H1 (cell line): ENCODE measurements around the gene PRR19. TPM values are rescaled to one million over a fixed set of nuclear protein-coding genes. Genes with fewer than 3 reads are reported as not detected.
A peak's percentile ranks its signal among the peaks of the same experiment; 100 is the strongest.

Source experiments
- CTCF ChIA-PET: fragments of 300-600 bp; sonication (Branson Sonifier 250); formaldehyde crosslinking; loops from one replicate; lab custom pipeline; 2021; ENCODE audit not compliant: partially characterized antibody; lab: Charles Lee
- POLR2A ChIA-PET: fragments of 300-600 bp; sonication (Branson Sonifier 250); formaldehyde crosslinking; loops from one replicate; lab custom pipeline; 2021; ENCODE audit warnings: inconsistent platforms; ENCODE audit not compliant: partially characterized antibody; lab: Charles Lee
- DNase-seq, 2 experiments: peaks; one replicate each; pipeline versions ENCODE4 v3.0.0 to v3.0.0-alpha.2; 2010 to 2022; ENCODE audit warnings: low spot score in 2 of 2, low read depth in 1 of 2, mixed read lengths in 1 of 2
- FAIRE-seq: peaks from 2 replicates; lab custom pipeline; 2011; peaks lifted over from hg19 to GRCh38; lab: Jason Lieb, UNC
- H2AFZ ChIP-seq: 2 replicates; pipeline ENCODE4 v1.8.1; 2012; ENCODE audit warnings: low read length, inconsistent platforms
- H2AK5ac ChIP-seq: 2 replicates; pipeline ENCODE4 v1.6.1; 2013; ENCODE audit warnings: low read depth, low read length
- H2BK120ac ChIP-seq: replicated peaks from 2 replicates; pipeline ENCODE3; 2013; ENCODE audit warnings: low read depth, low read length, inconsistent platforms
- H2BK12ac ChIP-seq: 2 replicates; pipeline ENCODE4 v1.6.1; 2013; ENCODE audit warnings: low read depth, low read length
- H2BK15ac ChIP-seq: 2 replicates; pipeline ENCODE4 v1.6.1; 2013; ENCODE audit warnings: low read length
- H2BK20ac ChIP-seq: 2 replicates; pipeline ENCODE4 v1.6.1; 2013; ENCODE audit warnings: low read length
- H2BK5ac ChIP-seq: 2 replicates; pipeline ENCODE4 v1.6.1; 2013; ENCODE audit warnings: low read depth, low read length
- H3K14ac ChIP-seq: 2 replicates; pipeline ENCODE4 v1.6.1; 2013; ENCODE audit warnings: inconsistent platforms; ENCODE audit not compliant: insufficient read length
- H3K18ac ChIP-seq: 2 replicates; pipeline ENCODE4 v1.6.1; 2013; ENCODE audit warnings: low read length; ENCODE audit errors: extremely low read depth
- H3K23ac ChIP-seq: 2 replicates; pipeline ENCODE4 v1.6.1; 2013; ENCODE audit warnings: inconsistent platforms; ENCODE audit not compliant: insufficient read length
- H3K23me2 ChIP-seq: 2 replicates; pipeline ENCODE4 v1.6.1; 2013; ENCODE audit warnings: low read depth, low read length
- H3K27ac ChIP-seq: 2 replicates; pipeline ENCODE4 v1.6.1; 2011; ENCODE audit warnings: low read depth, low read length, inconsistent platforms
- H3K27me3 ChIP-seq, 4 experiments: replicated peaks in 1 of 4; 1 replicate in 1 of 4; 2 replicates in 3 of 4; pipeline versions ENCODE4 v1.6.1 to v1.8.1; 2011 to 2013; ENCODE audit warnings: low read length in 3 of 4, mild to moderate bottlenecking in 3 of 4, inconsistent platforms in 2 of 4, mixed read lengths in 2 of 4, moderate library complexity in 1 of 4; ENCODE audit not compliant: control insufficient read depth in 3 of 4, insufficient read depth in 3 of 4; ENCODE audit errors: extremely low read depth in 1 of 4
- H3K36me3 ChIP-seq, 4 experiments: 2 replicates each; pipeline versions ENCODE4 v1.6.1 to v1.8.1; 2011 to 2013; ENCODE audit warnings: mild to moderate bottlenecking in 4 of 4, low read length in 3 of 4, moderate library complexity in 2 of 4, control low read depth in 1 of 4, inconsistent platforms in 1 of 4; ENCODE audit not compliant: insufficient read depth in 4 of 4, control insufficient read depth in 2 of 4
- H3K4ac ChIP-seq: replicated peaks from 2 replicates; pipeline ENCODE3; 2013; ENCODE audit warnings: low read length, low read depth, mixed read lengths, inconsistent platforms; ENCODE audit not compliant: insufficient read length
- H3K4me1 ChIP-seq, 4 experiments: replicated peaks in 1 of 4; 1 replicate in 1 of 4; 2 replicates in 3 of 4; pipeline versions ENCODE4 v1.6.1 to v1.8.1; 2011 to 2013; ENCODE audit warnings: low read length in 3 of 4, inconsistent platforms in 2 of 4, mixed read lengths in 1 of 4; ENCODE audit not compliant: insufficient read depth in 4 of 4, control insufficient read depth in 3 of 4
- H3K4me2 ChIP-seq, 2 experiments: 2 replicates each; pipeline versions ENCODE4 v1.6.1 to v1.8.1; 2011 to 2013; ENCODE audit warnings: low read depth in 2 of 2, low read length in 2 of 2, control low read depth in 1 of 2, inconsistent platforms in 1 of 2, mild to moderate bottlenecking in 1 of 2; ENCODE audit not compliant: insufficient read depth in 1 of 2
- H3K4me3 ChIP-seq, 4 experiments: fragments of 200-600, 300-600 bp in 1 of 4; sonication (generic), shearing (Covaris generic), sonication (Bioruptor Twin) in 1 of 4; 2 replicates each; pipeline versions ENCODE4 v1.5.1 to v1.8.1; 2011 to 2016; ENCODE audit warnings: low read length in 4 of 4, low read depth in 3 of 4, control low read depth in 2 of 4, inconsistent platforms in 2 of 4, mild to moderate bottlenecking in 2 of 4, mixed read lengths in 1 of 4, moderate library complexity in 1 of 4; ENCODE audit not compliant: insufficient read depth in 2 of 4; ENCODE audit errors: extremely low read depth in 1 of 4
- H3K56ac ChIP-seq: replicated peaks from 2 replicates; pipeline ENCODE3; 2013; ENCODE audit warnings: low read depth, mild to moderate bottlenecking, mixed read lengths, low read length, inconsistent platforms; ENCODE audit not compliant: insufficient read length
- H3K79me1 ChIP-seq: 2 replicates; pipeline ENCODE4 v1.6.1; 2013; ENCODE audit warnings: low read depth, low read length, control low read depth
- H3K79me2 ChIP-seq, 2 experiments: 2 replicates each; pipeline versions ENCODE4 v1.6.1 to v1.8.1; 2012 to 2013; ENCODE audit warnings: low read length in 2 of 2, mild to moderate bottlenecking in 2 of 2, inconsistent platforms in 1 of 2; ENCODE audit not compliant: insufficient read depth in 2 of 2, control insufficient read depth in 1 of 2
- H3K9ac ChIP-seq, 4 experiments: replicated peaks in 1 of 4; 1 replicate in 1 of 4; 2 replicates in 3 of 4; pipeline versions ENCODE4 v1.6.1 to v1.8.1; 2011 to 2013; ENCODE audit warnings: low read depth in 3 of 4, low read length in 3 of 4, control low read depth in 2 of 4, mild to moderate bottlenecking in 2 of 4, moderate library complexity in 2 of 4, inconsistent platforms in 1 of 4; ENCODE audit errors: extremely low read depth in 1 of 4
- H3K9me3 ChIP-seq, 2 experiments: 2 replicates each; pipeline versions ENCODE4 v1.6.1 to v1.8.1; 2012 to 2013; ENCODE audit warnings: mild to moderate bottlenecking in 2 of 2, moderate library complexity in 2 of 2, control low read depth in 1 of 2, inconsistent platforms in 1 of 2, low read depth in 1 of 2, low read length in 1 of 2, mixed read lengths in 1 of 2; ENCODE audit not compliant: insufficient read depth in 2 of 2
- H4K20me1 ChIP-seq, 2 experiments: replicated peaks in 1 of 2; 2 replicates each; pipeline versions ENCODE3 to v1.8.1; 2011 to 2013; ENCODE audit warnings: inconsistent platforms in 2 of 2, low read length in 2 of 2, mild to moderate bottlenecking in 1 of 2; ENCODE audit not compliant: insufficient read depth in 2 of 2, control insufficient read depth in 1 of 2
- H4K5ac ChIP-seq: 2 replicates; pipeline ENCODE4 v1.6.1; 2013; ENCODE audit warnings: low read length, low read depth, mixed read lengths, inconsistent platforms; ENCODE audit not compliant: insufficient read length
- H4K8ac ChIP-seq: 2 replicates; pipeline ENCODE4 v1.8.0; 2013; ENCODE audit warnings: mild to moderate bottlenecking, moderate library complexity, low read length, inconsistent platforms; ENCODE audit not compliant: insufficient read depth; ENCODE audit errors: extremely low read depth
- H4K91ac ChIP-seq: replicated peaks from 2 replicates; pipeline ENCODE3; 2013; ENCODE audit warnings: low read length, mixed read lengths, inconsistent platforms; ENCODE audit not compliant: insufficient read length
- ASH2L ChIP-seq: fragments of 200-600, 300-600 bp; sonication (generic); IDR thresholded peaks from one replicate; pipeline ENCODE4 v1.7.1; 2017; ENCODE audit warnings: low read length
- E2F6 ChIP-seq: IDR thresholded peaks from 2 replicates; pipeline ENCODE4 v1.6.1; 2012; ENCODE audit warnings: inconsistent platforms
- KDM4A ChIP-seq: IDR thresholded peaks from one replicate; pipeline ENCODE4 v1.7.1; 2012; ENCODE audit warnings: low read depth, mild to moderate bottlenecking, moderate library complexity, low read length, inconsistent platforms; ENCODE audit not compliant: severe bottlenecking
- SAP30 ChIP-seq: fragments of 300-600 bp; sonication (generic); IDR thresholded peaks from 2 replicates; pipeline ENCODE4 v1.7.1; 2012; ENCODE audit warnings: low read length, moderate library complexity, mild to moderate bottlenecking, inconsistent platforms; ENCODE audit not compliant: insufficient read depth, insufficient replicate concordance
- SIN3A ChIP-seq, 2 experiments: IDR thresholded peaks in 1 of 2; conservative IDR thresholded peaks in 1 of 2; 2 replicates each; pipeline ENCODE4 v1.6.1; 2011 to 2012; ENCODE audit warnings: low read length in 2 of 2, improper control_type of control experiment in 1 of 2, low read depth in 1 of 2, mild to moderate bottlenecking in 1 of 2
- SP1 ChIP-seq: IDR thresholded peaks from 2 replicates; pipeline ENCODE4 v1.6.1; 2011; ENCODE audit warnings: low read depth, low read length
- WGBS, 2 experiments: shearing (Covaris generic) in 1 of 2; methylation state at CpG; one replicate each; pipeline versions ENCODE4 v1.1.6 to v1.1.7; 2013 to 2015; ENCODE audit warnings: low lambda C conversion rate in 2 of 2, mixed read lengths in 2 of 2, inconsistent platforms in 1 of 2, low coverage in 1 of 2, missing lambda C conversion rate in 1 of 2; ENCODE audit not compliant: insufficient replicate concordance in 2 of 2, insufficient coverage in 1 of 2, insufficient read length in 1 of 2; ENCODE audit errors: extremely low coverage in 1 of 2, missing lambda C conversion rate in 1 of 2; 5-methylcytosine and 5-hydroxymethylcytosine counted together
- polyA plus RNA-seq, 7 experiments: library from polyadenylated mRNA; depleted of rRNA in 3 of 7; stranded (reverse) in 5 of 7; unstranded in 2 of 7; fragments of >200 nt in 5 of 7; fragments of 200-250 nt in 2 of 7; gene quantifications; 1 replicate in 5 of 7; 2 replicates in 1 of 7; 4 replicates in 1 of 7; pipeline versions ENCODE4 v1.2.1 to v1.2.3, GENCODE V29; 2011 to 2013; ENCODE audit warnings: missing spikeins in 2 of 7, mixed read lengths in 2 of 7
- total RNA-seq: library from RNA; stranded (reverse); fragmentation: NEBNext Ultra II Directional; extraction: Animal tissue kit (Norgen Biotek cat#: 25700); gene quantifications from 2 replicates; pipeline ENCODE4 v1.2.1, GENCODE V29; 2021
- TF ChIP-seq, protein P1 (sequence below): IDR thresholded peaks from 2 replicates; pipeline ENCODE4 v1.6.1; 2011; ENCODE audit warnings: low read depth, mild to moderate bottlenecking, low read length; ENCODE audit not compliant: insufficient read depth

PRR19 gene
- total and polyA plus RNA-seq, 2 of the 8 experiments (the other 6 are each of a cell fraction or from before 2014, with no cell fraction given): 7.2 to 7.5 TPM

GRCh38 chr19:42267644-42268141 lies 34.2 kb upstream of the PRR19 start:
- peaks cover 10% of the 10 kb centered on the region; the same call in 1 of the 2 replicates for H3K23me2 ChIP-seq
- H4K91ac ChIP-seq: no peak overlapping the region
- TF ChIP-seq, protein P1, sequence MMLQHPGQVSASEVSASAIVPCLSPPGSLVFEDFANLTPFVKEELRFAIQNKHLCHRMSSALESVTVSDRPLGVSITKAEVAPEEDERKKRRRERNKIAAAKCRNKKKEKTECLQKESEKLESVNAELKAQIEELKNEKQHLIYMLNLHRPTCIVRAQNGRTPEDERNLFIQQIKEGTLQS: no peak
- no peak for TF ChIP-seq SP1
- TF ChIP-seq SAP30: peak; percentile 54
- peak; percentile 47 for TF ChIP-seq ASH2L
- TF ChIP-seq KDM4A: peak; percentile 68
- no peak for TF ChIP-seq E2F6
- peak; percentile 83 to 87; a peak in 3 of 4 replicates for TF ChIP-seq SIN3A (conservative IDR thresholded peaks at IDR 0.05 in 1 of 2, IDR thresholded peaks at IDR 0.05 in 1 of 2; ENCODE audit: low read depth in 1 of 2, low read length in 2 of 2)
- H2AFZ ChIP-seq: peak overlapping the region; percentile 75; the same call in 1 of the 2 replicates
- H2BK12ac ChIP-seq: peak overlapping the region; percentile 85; the same call in 1 of the 2 replicates
- no peak overlapping the region for H3K56ac ChIP-seq
- H3K14ac ChIP-seq: no peak overlapping the region
- 0 out of 8 replicates have a peak, but pooled peaks cover 0 to 4% (median 0%) of the 10 kb centered on the region in 4 experiments for H3K36me3 ChIP-seq
- H3K23ac ChIP-seq: no peak overlapping the region
- no peaks in the 10 kb centered on the region for H3K27me3 ChIP-seq
- peaks cover 2 to 21% (median 10%) of the 10 kb centered on the region in 4 experiments for H3K4me1 ChIP-seq
- no peaks in the 10 kb centered on the region for H4K20me1 ChIP-seq
- H3K27ac ChIP-seq: peak overlapping the region; percentile 40; the same call in 1 of the 2 replicates
- peak overlapping the region; percentile 86 to 98 for H3K4me2 ChIP-seq
- FAIRE-seq (no peak), DNase-seq (no peak)
- H3K4ac ChIP-seq: no peak overlapping the region
- no peak overlapping the region for H2BK120ac ChIP-seq
- no peak overlapping the region for H2AK5ac ChIP-seq
- no peak overlapping the region for H4K5ac ChIP-seq
- peaks cover 5% of the 10 kb centered on the region for H3K79me1 ChIP-seq
- H3K9ac ChIP-seq: peak overlapping the region; percentile 69 to 100 (median 84)
- ChIA-PET CTCF (interaction anchor here (1.1 to 4.4 kb wide), 5 partner anchors 9 to 23 kb away, joined by 3 to 35 read pairs (median 4); no protein-coding TSS in a partner anchor), POLR2A (interaction anchor here (1.0 to 1.6 kb wide), 5 partner anchors 12 to 52 kb away, joined by 3 to 7 read pairs (median 4); no protein-coding TSS in a partner anchor)
- WGBS, 2 experiments: 21% methylated on average over 13 of the region's 13 CpGs; no CpG with 5 or more reads in 1 of the 2 experiments
- peak overlapping the region; percentile 99; the same call in 1 of the 2 replicates for H2BK15ac ChIP-seq
- no peak overlapping the region for H4K8ac ChIP-seq
- H3K9me3 ChIP-seq: no peaks in the 10 kb centered on the region
- peak overlapping the region; percentile 75 to 99 (median 86) for H3K4me3 ChIP-seq
- H3K79me2 ChIP-seq: peaks cover 0 to 9% of the 10 kb centered on the region in 2 experiments; a peak in 1 of 4 replicates
- H2BK20ac ChIP-seq: no peak overlapping the region
- peak overlapping the region; percentile 1; the same call in 1 of the 2 replicates for H2BK5ac ChIP-seq
- no peak overlapping the region for H3K18ac ChIP-seq
